H1 (cell line): ENCODE data around the gene GABRB2.

ENCODE experiments used
- BACH1 ChIP-seq: IDR thresholded peaks from 2 replicates; pipeline ENCODE4 v1.6.1; 2012; ENCODE audit warnings: low read length, improper control_type of control experiment
- BCL11A ChIP-seq, 2 experiments: IDR thresholded peaks; one replicate each; pipeline ENCODE4 v1.6.1; 2011; ENCODE audit warnings: low read depth in 2 of 2, low read length in 2 of 2, mild to moderate bottlenecking in 2 of 2
- CREB1 ChIP-seq: IDR thresholded peaks from 2 replicates; pipeline ENCODE4 v1.6.1; 2012; ENCODE audit warnings: inconsistent platforms
- HDAC2 ChIP-seq, 2 experiments: fragments of 300-600 bp in 1 of 2; sonication (generic) in 1 of 2; IDR thresholded peaks; 2 replicates each; pipeline ENCODE4 v1.6.1; 2011 to 2012; ENCODE audit warnings: low read depth in 2 of 2, low read length in 2 of 2, mild to moderate bottlenecking in 2 of 2, moderate library complexity in 2 of 2, borderline replicate concordance in 1 of 2, inconsistent platforms in 1 of 2
- NRF1 ChIP-seq: IDR thresholded peaks from 2 replicates; pipeline ENCODE4 v1.6.1; 2011; ENCODE audit warnings: mild to moderate bottlenecking, low read depth, low read length, improper control_type of control experiment
- POLR2A ChIP-seq, 2 experiments: IDR thresholded peaks; 1 replicate in 1 of 2; 2 replicates in 1 of 2; pipeline ENCODE4 v1.6.1; 2011; ENCODE audit warnings: low read depth in 2 of 2, low read length in 2 of 2, mild to moderate bottlenecking in 2 of 2; ENCODE audit errors: control extremely low read depth in 1 of 2
- POLR2AphosphoS5 ChIP-seq: IDR thresholded peaks from 2 replicates; pipeline ENCODE4 v1.6.1; 2011; ENCODE audit warnings: low read depth, low read length
- SP2 ChIP-seq: IDR thresholded peaks from 2 replicates; pipeline ENCODE4 v1.6.1; 2012; ENCODE audit warnings: mild to moderate bottlenecking, low read length, inconsistent platforms
- SRF ChIP-seq: IDR thresholded peaks from 2 replicates; pipeline ENCODE4 v1.6.1; 2011; ENCODE audit warnings: mild to moderate bottlenecking, low read depth, low read length, moderate library complexity
- TBP ChIP-seq: IDR thresholded peaks from 2 replicates; pipeline ENCODE4 v1.6.1; 2011; ENCODE audit warnings: low read depth, low read length, improper control_type of control experiment
- TEAD4 ChIP-seq: IDR thresholded peaks from 2 replicates; pipeline ENCODE4 v1.6.1; 2012; ENCODE audit warnings: low read depth, low read length, inconsistent platforms, mixed read lengths
- YY1 ChIP-seq: IDR thresholded peaks from 2 replicates; pipeline ENCODE4 v1.6.1; 2011; ENCODE audit warnings: low read depth, mild to moderate bottlenecking, low read length
- TF ChIP-seq, protein P1 (sequence below), 3 experiments: IDR thresholded peaks; 1 replicate in 2 of 3; 2 replicates in 1 of 3; pipeline versions ENCODE4 v1.5.1 to v1.6.1; 2011; ENCODE audit warnings: low read length in 3 of 3, mild to moderate bottlenecking in 3 of 3, inconsistent platforms in 2 of 3, low read depth in 1 of 3, moderate library complexity in 1 of 3; ENCODE audit not compliant: insufficient read depth in 1 of 3; ENCODE audit errors: control extremely low read depth in 1 of 3
- TF ChIP-seq, protein P2 (sequence below): IDR thresholded peaks from 2 replicates; pipeline ENCODE4 v1.6.1; 2012; ENCODE audit warnings: inconsistent platforms

DNA sequence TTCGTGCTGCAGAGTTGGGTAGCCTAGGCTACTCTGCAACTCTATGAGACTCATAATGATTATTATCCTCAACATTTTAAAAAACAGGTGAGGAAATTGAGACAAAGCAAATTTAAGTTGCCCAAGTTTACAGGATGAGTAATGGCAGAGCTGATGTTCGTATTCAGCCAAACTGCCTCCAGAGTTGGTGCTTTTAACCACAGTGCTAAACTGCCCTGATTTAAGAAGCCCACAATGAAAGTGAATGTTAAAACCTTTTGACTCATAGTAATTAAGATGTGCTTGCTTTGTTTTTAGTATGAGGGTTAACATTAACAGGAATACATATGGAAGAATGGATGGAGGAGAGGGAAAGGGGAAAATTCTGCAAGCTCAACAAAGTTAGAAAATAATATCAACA is 15.9 kb upstream of the GABRB2 start:
- TF ChIP-seq, protein P1, sequence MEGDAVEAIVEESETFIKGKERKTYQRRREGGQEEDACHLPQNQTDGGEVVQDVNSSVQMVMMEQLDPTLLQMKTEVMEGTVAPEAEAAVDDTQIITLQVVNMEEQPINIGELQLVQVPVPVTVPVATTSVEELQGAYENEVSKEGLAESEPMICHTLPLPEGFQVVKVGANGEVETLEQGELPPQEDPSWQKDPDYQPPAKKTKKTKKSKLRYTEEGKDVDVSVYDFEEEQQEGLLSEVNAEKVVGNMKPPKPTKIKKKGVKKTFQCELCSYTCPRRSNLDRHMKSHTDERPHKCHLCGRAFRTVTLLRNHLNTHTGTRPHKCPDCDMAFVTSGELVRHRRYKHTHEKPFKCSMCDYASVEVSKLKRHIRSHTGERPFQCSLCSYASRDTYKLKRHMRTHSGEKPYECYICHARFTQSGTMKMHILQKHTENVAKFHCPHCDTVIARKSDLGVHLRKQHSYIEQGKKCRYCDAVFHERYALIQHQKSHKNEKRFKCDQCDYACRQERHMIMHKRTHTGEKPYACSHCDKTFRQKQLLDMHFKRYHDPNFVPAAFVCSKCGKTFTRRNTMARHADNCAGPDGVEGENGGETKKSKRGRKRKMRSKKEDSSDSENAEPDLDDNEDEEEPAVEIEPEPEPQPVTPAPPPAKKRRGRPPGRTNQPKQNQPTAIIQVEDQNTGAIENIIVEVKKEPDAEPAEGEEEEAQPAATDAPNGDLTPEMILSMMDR (IDR thresholded peaks at IDR 0.05; ENCODE audit: control extremely low read depth in 1 of 3, insufficient read depth in 1 of 3, low read depth in 1 of 3, low read length in 3 of 3), result no peak
- TF ChIP-seq BCL11A (IDR thresholded peaks at IDR 0.05; ENCODE audit: low read depth in 2 of 2, low read length in 2 of 2) (no peak), TBP (no peak), SP2 (no peak), TEAD4 (no peak), CREB1 (no peak), NRF1 (no peak), SRF (no peak), POLR2AphosphoS5 (no peak), BACH1 (no peak), HDAC2 (IDR thresholded peaks at IDR 0.05; ENCODE audit: borderline replicate concordance in 1 of 2, low read depth in 2 of 2, low read length in 2 of 2) (no peak), YY1 (no peak), POLR2A (IDR thresholded peaks at IDR 0.05; ENCODE audit: control extremely low read depth in 1 of 2, low read depth in 2 of 2, low read length in 2 of 2) (no peak)
- TF ChIP-seq, protein P2, sequence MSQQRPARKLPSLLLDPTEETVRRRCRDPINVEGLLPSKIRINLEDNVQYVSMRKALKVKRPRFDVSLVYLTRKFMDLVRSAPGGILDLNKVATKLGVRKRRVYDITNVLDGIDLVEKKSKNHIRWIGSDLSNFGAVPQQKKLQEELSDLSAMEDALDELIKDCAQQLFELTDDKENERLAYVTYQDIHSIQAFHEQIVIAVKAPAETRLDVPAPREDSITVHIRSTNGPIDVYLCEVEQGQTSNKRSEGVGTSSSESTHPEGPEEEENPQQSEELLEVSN, result no peak
